ENCODE data around the gene PRKAG1.

GRCh38 chr12:48961331-48961730, 57.2 kb downstream of the PRKAG1 start:
- no peak for TF ChIP-seq POLR2A (IDR thresholded peaks at IDR 0.05; ENCODE audit: low read depth, low read length)
- TF ChIP-seq TAF1 (IDR thresholded peaks at IDR 0.05; ENCODE audit: borderline replicate concordance, low read depth, low read length): no peak
- TF ChIP-seq POLR2AphosphoS5 (IDR thresholded peaks at IDR 0.05; ENCODE audit: low read depth, low read length): no peak

Data from GM12892 (cell line).